Measurements from ENCODE around the gene LMTK3.
"Not testable (repeated sequence)": the region's sequence is repeated elsewhere in the genome, so short reads cannot be mapped to it uniquely, and the experiment has no call there.

Gene LMTK3

DNA sequence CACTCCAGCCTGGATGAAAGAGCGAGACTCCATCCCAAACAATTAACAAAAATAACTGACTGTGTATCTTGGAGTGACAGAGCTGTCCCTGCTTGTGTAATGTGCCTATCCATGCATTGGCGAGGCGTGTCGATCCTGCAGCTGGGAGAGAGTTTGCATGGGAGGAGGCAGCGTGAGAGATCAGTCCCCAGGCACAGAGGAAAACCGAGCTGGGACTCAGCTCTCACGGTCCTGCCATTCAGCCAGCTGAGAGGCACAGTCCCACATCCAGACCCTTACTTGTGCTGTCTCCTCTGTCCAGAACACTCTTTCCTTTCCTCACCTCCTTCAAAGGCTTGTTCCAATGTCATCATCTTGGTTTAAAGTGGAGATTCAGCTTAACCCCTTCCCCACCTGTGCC, 28.5 kb upstream of the LMTK3 start:
- no peak for DNase-seq

GRCh38 chr19:48539503-48540096, 28.0 kb upstream of the LMTK3 start:
- DNase-seq, result peak; percentile 8

DNA sequence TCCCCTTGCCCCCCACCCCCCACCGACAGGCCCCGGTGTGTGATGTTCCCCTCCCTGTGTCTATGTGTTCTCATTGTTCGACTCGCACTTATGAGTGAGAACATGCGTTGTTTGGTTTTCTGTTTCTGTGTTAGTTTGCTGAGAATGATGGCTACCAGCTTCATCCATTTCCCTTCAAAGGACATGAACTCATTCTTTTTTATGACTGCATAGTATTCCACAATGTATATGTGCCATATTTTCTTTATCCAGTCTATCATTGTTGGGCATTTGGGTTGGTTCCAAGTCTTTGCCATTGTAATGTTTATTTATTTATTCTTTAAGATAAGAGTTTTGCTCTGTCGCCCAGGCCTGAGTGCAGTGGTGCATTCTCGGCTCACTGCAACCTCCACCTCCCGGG, 26.4 kb upstream of the LMTK3 start:
- not testable (repeated sequence) for DNase-seq

- DNase-seq, result no peak
These were observed 25.9 kb upstream of the LMTK3 start for GRCh38 chr19:48537541-48537940.

- no peak for DNase-seq
These were observed 22.1 kb upstream of the LMTK3 start for GRCh38 chr19:48533770-48534169.

- DNase-seq, result no peak
These were observed 19.1 kb upstream of the LMTK3 start for GRCh38 chr19:48530770-48531169.

GRCh38 chr19:48530066-48530720, 18.6 kb upstream of the LMTK3 start:
- no peak for DNase-seq

GRCh38 chr19:48529156-48529555, 17.5 kb upstream of the LMTK3 start:
- DNase-seq, result no peak

DNA sequence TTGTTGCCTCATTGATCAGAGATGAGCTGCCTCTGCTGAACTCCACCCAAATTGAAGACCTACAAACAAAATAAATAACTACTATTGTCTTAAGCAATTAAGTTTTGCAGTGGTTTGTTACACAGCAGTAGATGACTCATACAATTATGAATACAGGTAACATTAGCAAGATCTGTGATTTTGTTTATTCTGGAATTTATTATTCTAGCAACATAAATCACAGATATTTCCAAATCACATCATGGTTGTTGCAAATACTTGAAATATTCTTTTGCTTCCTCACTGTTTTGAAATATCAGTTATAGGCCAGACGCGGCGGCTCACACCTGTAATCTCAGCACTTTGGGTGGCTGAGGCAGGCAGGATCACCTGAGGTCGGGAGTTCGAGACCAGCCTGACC, 13.1 kb upstream of the LMTK3 start:
- DNase-seq, result no peak

DNA sequence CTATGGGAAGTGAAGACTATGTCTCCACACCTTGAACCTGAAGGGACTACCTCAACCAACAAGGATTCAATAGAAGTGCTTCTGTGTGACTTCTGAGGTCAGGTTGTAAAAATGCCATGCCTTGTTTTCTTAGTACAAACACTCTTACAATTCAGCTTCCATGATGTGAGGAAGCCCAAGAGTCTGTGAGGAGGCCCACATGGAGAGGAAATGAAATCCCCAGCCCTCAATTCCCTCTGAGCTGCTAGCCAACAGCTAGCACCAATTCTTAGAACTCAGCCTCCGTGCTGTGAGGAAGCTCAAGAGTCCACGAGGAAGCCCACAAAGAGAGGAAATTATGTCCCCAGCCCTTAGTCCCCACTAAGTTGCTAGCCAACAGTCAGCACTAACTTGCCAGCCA, 12.6 kb upstream of the LMTK3 start:
- no peak for DNase-seq

DNA sequence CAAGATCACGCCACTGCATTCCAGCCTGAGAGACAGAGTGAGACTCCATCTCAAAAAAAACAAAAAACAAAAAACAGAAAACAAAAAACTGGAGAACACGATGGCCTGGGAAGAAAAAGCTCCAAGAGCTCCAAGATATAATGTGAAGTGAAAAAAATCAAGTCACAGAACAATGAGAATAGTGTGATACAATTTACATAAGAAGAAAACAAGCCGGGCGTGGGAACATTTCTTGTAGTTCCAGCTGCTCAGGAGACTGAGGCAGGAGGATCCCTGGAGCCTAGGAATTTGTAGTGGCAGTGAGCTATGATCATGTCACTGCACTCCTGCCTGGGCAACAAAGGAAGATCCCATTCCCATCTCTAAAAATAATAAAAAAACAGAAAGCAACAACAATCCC, 8.5 kb upstream of the LMTK3 start:
- DNase-seq, result no peak

- not testable (repeated sequence) for DNase-seq
These were observed 7.8 kb upstream of the LMTK3 start for GRCh38 chr19:48519426-48519825.

- no peak for DNase-seq
These were observed 6.6 kb upstream of the LMTK3 start for GRCh38 chr19:48518207-48518606.

- DNase-seq, result no peak
These were observed 4.9 kb upstream of the LMTK3 start for GRCh38 chr19:48516536-48516935.

- DNase-seq, result no peak
These were observed 2.5 kb upstream of the LMTK3 start for GRCh38 chr19:48514123-48514458.

DNA sequence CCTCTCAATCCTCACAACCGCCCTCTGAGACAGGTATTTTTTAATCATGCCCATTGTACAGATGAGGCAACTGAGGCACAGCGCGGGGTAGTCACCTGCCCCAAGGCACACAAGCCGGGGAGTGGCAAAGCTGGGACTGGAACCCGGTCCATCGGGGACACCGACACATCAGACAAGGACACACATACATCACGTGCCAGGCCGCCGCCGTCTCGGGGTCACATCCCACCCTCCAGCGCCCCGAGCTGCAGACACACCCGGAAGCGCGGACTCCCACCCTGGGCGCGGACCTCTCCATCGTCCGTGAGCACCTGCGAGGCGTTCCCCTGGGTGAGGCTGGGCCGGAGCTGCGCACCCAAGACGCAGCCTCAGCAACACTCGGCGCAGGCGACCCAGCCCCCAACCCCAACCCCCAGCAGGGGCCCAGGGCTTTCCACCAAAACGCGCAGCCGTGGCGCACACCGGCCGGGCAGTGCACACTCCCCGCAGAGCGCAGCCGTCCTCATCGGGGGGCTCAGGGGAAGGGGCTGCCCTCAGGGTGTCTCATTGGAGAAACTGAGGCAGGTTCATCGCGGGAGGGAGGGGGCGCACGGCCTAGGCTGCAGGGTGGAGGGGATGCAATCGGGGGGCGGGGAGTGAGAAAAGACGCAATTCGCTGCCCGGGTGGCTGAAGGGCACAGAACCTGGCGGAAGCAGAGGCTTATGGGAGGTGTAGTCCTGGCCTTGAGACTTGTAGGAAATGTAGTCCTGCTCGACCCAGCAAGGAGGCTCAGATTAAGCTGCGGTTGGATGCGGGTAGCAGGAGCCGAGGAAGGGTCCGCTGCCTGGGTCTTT, 1.9 kb upstream of the LMTK3 start:
- peak; percentile 56 for DNase-seq

GRCh38 chr19:48512504-48513288, 1.1 kb upstream of the LMTK3 start:
- no peak for DNase-seq

DNA sequence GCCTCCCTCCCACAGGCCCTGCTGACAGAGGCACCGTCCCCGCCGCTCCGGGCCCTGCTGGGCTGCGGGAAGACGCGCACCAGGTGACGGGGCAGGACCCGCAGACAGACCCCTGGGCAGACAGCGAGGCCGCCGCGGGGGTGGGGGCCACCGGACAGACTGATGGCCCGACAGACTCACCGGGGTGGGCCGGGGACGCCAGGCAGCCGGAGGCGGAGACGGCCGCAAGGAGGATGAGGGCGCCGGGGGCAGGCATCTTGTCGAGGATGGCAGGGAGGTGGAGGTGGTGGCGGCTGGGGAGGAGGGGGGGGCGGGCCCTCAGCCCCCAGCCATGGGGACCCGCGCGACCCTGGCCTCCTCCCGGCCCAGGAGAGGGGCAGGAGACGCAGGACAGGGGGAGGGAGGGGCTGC, 309 bp downstream of the LMTK3 start:
- DNase-seq, result no peak

DNA sequence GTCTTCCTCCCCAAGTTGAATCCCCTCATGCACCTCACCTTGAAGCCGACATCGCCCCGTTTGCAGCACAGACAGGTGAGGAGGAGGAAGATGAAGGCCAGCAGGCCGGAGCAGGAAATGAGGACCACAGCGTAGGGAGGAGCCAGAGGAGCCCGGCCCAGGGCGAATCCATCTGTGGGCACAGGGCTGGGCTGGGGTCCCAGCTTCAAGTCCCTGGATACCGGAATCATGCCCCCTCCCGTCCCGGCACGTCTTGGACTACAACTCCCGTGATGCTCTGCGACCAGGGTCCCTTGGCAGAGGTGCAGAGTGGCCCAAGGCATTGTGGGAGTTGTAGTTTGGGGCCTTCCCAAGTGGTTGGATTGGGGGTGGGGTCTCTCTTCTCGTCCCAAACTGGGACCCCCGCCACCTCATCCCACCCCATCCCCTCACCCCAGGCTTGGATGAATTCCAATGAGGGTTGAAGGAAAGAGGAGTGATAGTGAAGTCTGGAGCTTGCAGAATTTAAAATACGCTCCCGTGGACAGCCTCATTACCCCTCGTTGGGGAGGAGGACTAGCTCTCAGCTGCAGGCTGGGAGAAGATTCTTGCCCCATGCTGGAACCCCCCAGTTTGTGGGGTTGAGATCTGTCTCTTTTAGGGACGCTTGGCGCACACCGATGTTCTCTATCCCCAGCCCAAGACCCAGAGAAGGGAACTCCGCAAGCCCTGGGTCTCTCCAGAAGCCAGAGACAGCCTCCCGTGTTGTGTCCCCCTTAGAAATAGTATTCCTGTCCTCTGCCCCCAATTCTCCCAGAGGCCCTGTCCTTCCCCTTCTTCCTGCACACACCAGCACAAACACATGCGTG, 990 bp downstream of the LMTK3 start:
- DNase-seq, result peak; percentile 19

DNA sequence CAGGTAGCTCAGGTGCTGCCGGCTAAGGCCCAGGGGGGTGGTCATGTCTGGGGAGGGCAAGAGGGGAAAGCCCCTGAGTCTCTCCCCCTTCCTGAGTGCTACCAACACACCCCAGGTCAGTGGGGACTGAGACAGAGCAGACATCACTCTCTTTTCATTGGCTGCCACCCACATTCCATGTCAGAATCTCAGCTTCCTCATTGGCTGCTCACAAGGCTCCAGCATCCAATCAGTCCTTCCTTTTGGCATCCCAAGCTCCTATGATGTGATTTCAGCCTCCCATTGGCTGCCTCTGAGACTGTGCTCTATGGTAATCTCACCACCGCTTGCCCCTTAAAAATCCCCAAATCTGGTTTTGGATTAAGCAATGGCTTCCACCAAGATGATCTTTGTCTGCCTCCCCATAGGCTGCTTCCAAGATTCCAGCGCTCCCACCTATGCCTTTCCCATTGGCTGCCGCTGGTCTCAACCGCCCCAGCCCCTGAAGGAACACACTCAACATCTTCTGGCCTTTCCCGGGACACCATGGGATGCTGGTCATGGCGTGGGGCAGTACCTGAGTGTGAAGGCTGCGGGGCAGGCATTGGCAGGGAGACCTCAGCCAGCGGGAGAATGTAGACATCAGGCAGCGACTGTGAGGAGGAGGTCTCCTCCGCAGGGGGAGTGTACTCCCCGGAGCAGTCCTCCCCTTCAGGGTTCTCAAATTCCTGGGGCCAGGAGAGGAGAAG, 2.0 kb downstream of the LMTK3 start:
- no peak for DNase-seq

GRCh38 chr19:48508729-48509411, 2.8 kb downstream of the LMTK3 start:
- no peak for DNase-seq

Measured in NCI-H524 treated with DMSO at 0.1 percent for 48 hours (cell line).